Metanephros (tissue), 2 donors: ENCODE data around the gene NDUFA6. TPM values are rescaled to one million over a fixed set of nuclear protein-coding genes. Genes with fewer than 3 reads are reported as not detected.

Experiments
- small RNA-seq: library from RNA; depleted of rRNA; stranded (forward); fragments of <200 nt; gene quantifications from one replicate; pipeline ENCODE3, GENCODE V24; 2014; ENCODE audit warnings: low replicate concordance
- total RNA-seq: library from RNA; depleted of rRNA; stranded (reverse); fragments of >200 nt; gene quantifications from one replicate; pipeline ENCODE4 v1.2.3, GENCODE V29; 2014

The NDUFA6 gene
- total RNA-seq = 54.1 TPM

GRCh38 chr22:42090596-42091454 lies at the start of gene NDUFA6:
Gene NDUFA6 (minus strand): TSS chr22:42090772. CDS start chr22:42090744, 28 bp downstream.

GRCh38 chr22:42130639-42131431 lies 40.3 kb upstream of the NDUFA6 start, which contains the start of gene CYP2D6:
Gene CYP2D6 (minus strand): TSS chr22:42130810. CDS start chr22:42130791, 19 bp downstream.

GRCh38 chr22:42079319-42080251 lies 11.0 kb downstream of the NDUFA6 start, which contains the start of gene SMDT1:
Gene SMDT1 (plus strand): TSS chr22:42079700. CDS start chr22:42079769, 69 bp downstream.

GRCh38 chr22:42074132-42074811 lies 16.3 kb downstream of the NDUFA6 start, which contains the start of gene PHETA2:
Gene PHETA2 (plus strand): TSS chr22:42074248. CDS start chr22:42077294, 3,046 bp downstream.

GRCh38 chr22:42070517-42071422 lies 19.8 kb downstream of the NDUFA6 start, which contains the start of gene NAGA:
Gene NAGA (minus strand): TSS chr22:42070812. CDS start chr22:42070297, 515 bp downstream.

Small RNAs within 50 kb of the gene (small RNA-seq; reads per million reads assigned to genes)
- not detected for gene SNORD13P1

Other genes with a start within 250 kb of the NDUFA6 start
- 0.82 TPM for gene SHISA8, start 175.7 kb downstream of the NDUFA6 start, total RNA-seq
- 1.2 TPM for gene TNFRSF13C, start 164.0 kb downstream of the NDUFA6 start, total RNA-seq
- gene CENPM, start 143.6 kb downstream of the NDUFA6 start, total RNA-seq = 14.2 TPM
- 1.5 TPM for gene SEPTIN3, start 121.3 kb downstream of the NDUFA6 start, total RNA-seq
- 7.7 TPM for gene WBP2NL, start 92.0 kb downstream of the NDUFA6 start, total RNA-seq
- 33.5 TPM for gene NAGA, start 20.0 kb downstream of the NDUFA6 start, total RNA-seq
- gene PHETA2, start 16.5 kb downstream of the NDUFA6 start, total RNA-seq = 8.6 TPM
- 30.0 TPM for gene SMDT1, start 11.1 kb downstream of the NDUFA6 start, total RNA-seq
- gene CYP2D6, start 40.0 kb upstream of the NDUFA6 start, total RNA-seq = 2.5 TPM
- gene TCF20, start 179.9 kb upstream of the NDUFA6 start, total RNA-seq = 30.8 TPM